DOHH2 (cell line): Measurements from ENCODE around the gene FOS.
"Not testable (repeated sequence)": the region's sequence is repeated elsewhere in the genome, so short reads cannot be mapped to it uniquely, and the experiment has no call there.

Experiments
- H3F3A ChIP-seq: fragments of 200-600 bp; sonication (generic), shearing (Covaris generic); 2 replicates; pipeline ENCODE4 v1.6.0; 2016; ENCODE audit warnings: antibody characterized with exemption, mild to moderate bottlenecking; ENCODE audit not compliant: control insufficient read depth, insufficient read depth
- H3K27ac ChIP-seq: fragments of 200-600 bp; sonication (generic); 2 replicates; pipeline ENCODE4 v1.5.1; 2014; ENCODE audit warnings: low read depth, mild to moderate bottlenecking, low read length, moderate library complexity
- H3K27me3 ChIP-seq: fragments of 200-600 bp; sonication (generic); 2 replicates; pipeline ENCODE4 v1.6.1; 2014; ENCODE audit warnings: mild to moderate bottlenecking, low read length, mixed read lengths; ENCODE audit not compliant: control insufficient read depth
- H3K36me3 ChIP-seq: fragments of 200-600 bp; sonication (generic); 2 replicates; pipeline ENCODE4 v1.6.1; 2014; ENCODE audit warnings: mild to moderate bottlenecking, low read length, moderate library complexity, mixed read lengths; ENCODE audit not compliant: control insufficient read depth
- H3K4me1 ChIP-seq: fragments of 200-600 bp; sonication (generic); 2 replicates; pipeline ENCODE4 v1.6.1; 2014; ENCODE audit warnings: mild to moderate bottlenecking, low read length, mixed read lengths; ENCODE audit not compliant: control insufficient read depth
- H3K4me2 ChIP-seq: fragments of 200-600 bp; sonication (generic); 2 replicates; pipeline ENCODE4 v1.6.0; 2014; ENCODE audit warnings: mild to moderate bottlenecking, low read length, moderate library complexity
- H3K4me3 ChIP-seq: fragments of 200-600 bp; sonication (generic); 2 replicates; pipeline ENCODE4 v1.5.1; 2014; ENCODE audit warnings: mild to moderate bottlenecking, low read length, mixed read lengths
- H3K79me2 ChIP-seq: fragments of 200-600 bp; sonication (generic); 2 replicates; pipeline ENCODE4 v1.6.1; 2014; ENCODE audit warnings: mild to moderate bottlenecking, low read length, mixed read lengths; ENCODE audit not compliant: control insufficient read depth
- H3K9me2 ChIP-seq: fragments of 200-600 bp; sonication (generic); replicated peaks from 2 replicates; pipeline ENCODE4 v1.6.1; 2014; ENCODE audit warnings: mild to moderate bottlenecking, low read length, mixed read lengths; ENCODE audit not compliant: control insufficient read depth
- H3K9me3 ChIP-seq: fragments of 200-600 bp; sonication (generic); 2 replicates; pipeline ENCODE4 v1.6.1; 2014; ENCODE audit warnings: antibody characterized with exemption, low read length, mixed read lengths; ENCODE audit not compliant: control insufficient read depth, insufficient read depth
- H4K20me1 ChIP-seq: fragments of 200-600 bp; sonication (generic); 2 replicates; pipeline ENCODE4 v1.6.0; 2014; ENCODE audit warnings: low read depth, mild to moderate bottlenecking, antibody characterized with exemption, low read length, moderate library complexity; ENCODE audit not compliant: control insufficient read depth, insufficient read depth
- EZH2phosphoT487 ChIP-seq: fragments of 200-600 bp; sonication (generic); IDR thresholded peaks from 2 replicates; pipeline ENCODE4 v1.6.1; 2017; ENCODE audit warnings: borderline replicate concordance, mild to moderate bottlenecking, antibody characterized with exemption, low read length, moderate library complexity, mixed read lengths
- TF ChIP-seq, protein P1 (sequence below): fragments of 200-600 bp; sonication (generic); IDR thresholded peaks from one replicate; pipeline ENCODE4 v1.5.1; 2014; ENCODE audit warnings: antibody characterized with exemption, mild to moderate bottlenecking, low read depth, low read length; ENCODE audit not compliant: poor library complexity, severe bottlenecking

The FOS gene

GRCh38 chr14:75281654-75282019 is 3.0 kb downstream of the FOS start:
- Histone ChIP-seq H3K4me3 (no peak overlapping the region), H3K4me1 (peaks cover 30% of the 10 kb centered on the region), H3K27me3 (peaks cover 58% of the 10 kb centered on the region), H3K4me2 (no peak overlapping the region), H3K9me3 (no peaks in the 10 kb centered on the region), H3K79me2 (no peaks in the 10 kb centered on the region), H3K27ac (no peak overlapping the region), H3K9me2 (no peaks in the 10 kb centered on the region), H3F3A (no peaks in the 10 kb centered on the region), H4K20me1 (peaks cover 9% of the 10 kb centered on the region), H3K36me3 (no peaks in the 10 kb centered on the region)
- TF ChIP-seq EZH2phosphoT487: no peak
- TF ChIP-seq, protein P1, sequence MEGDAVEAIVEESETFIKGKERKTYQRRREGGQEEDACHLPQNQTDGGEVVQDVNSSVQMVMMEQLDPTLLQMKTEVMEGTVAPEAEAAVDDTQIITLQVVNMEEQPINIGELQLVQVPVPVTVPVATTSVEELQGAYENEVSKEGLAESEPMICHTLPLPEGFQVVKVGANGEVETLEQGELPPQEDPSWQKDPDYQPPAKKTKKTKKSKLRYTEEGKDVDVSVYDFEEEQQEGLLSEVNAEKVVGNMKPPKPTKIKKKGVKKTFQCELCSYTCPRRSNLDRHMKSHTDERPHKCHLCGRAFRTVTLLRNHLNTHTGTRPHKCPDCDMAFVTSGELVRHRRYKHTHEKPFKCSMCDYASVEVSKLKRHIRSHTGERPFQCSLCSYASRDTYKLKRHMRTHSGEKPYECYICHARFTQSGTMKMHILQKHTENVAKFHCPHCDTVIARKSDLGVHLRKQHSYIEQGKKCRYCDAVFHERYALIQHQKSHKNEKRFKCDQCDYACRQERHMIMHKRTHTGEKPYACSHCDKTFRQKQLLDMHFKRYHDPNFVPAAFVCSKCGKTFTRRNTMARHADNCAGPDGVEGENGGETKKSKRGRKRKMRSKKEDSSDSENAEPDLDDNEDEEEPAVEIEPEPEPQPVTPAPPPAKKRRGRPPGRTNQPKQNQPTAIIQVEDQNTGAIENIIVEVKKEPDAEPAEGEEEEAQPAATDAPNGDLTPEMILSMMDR: no peak

DNA sequence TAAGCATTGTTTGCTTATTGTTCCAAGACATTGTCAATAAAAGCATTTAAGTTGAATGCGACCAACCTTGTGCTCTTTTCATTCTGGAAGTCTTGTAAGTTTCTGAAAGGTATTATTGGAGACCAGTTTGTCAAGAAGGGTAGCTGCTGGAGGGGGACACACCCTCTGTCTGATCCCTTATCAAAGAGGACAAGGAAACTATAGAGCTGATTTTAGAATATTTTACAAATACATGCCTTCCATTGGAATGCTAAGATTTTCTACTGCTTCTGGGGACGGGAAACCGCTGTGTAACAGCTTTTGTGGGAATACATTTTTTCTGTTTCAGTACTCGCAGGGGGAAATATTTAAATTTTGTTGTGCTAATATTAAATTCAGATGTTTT is 3.5 kb downstream of the FOS start:
- Histone ChIP-seq H3K27ac (no peak overlapping the region), H4K20me1 (peaks cover 9% of the 10 kb centered on the region), H3K4me3 (no peak overlapping the region)

DNA sequence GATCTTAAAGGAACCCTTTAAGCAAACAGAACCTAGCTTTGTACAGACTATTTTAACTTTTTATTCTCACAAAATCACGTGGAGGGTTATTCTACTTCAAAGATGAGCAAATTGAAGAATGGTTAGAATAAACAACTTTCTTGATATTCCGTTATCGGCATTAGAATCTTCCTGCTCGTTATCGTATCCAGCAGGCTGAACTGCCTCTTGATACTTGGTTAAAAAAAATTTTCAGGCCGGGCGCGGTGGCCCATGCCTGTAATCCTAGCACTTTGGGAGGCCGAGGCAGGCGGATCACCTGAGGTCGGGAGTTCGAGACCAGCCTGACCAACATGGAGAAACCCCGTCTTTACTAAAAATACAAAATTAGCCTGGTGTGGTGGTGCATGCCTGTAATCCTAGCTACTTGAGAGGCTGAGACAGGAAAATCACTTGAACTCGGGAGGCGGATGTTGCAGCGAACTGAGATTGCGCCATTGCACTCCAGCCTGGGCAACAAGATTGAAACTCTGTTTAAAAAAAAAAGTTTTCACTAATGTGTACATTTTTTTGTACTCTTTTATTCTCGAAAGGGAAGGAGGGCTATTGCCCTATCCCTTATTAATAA is 4.0 kb downstream of the FOS start:
- H3K27ac ChIP-seq, H3K4me2 ChIP-seq, H3K79me2 ChIP-seq, H3F3A ChIP-seq, H3K36me3 ChIP-seq, H3K4me3 ChIP-seq, H3K9me3 ChIP-seq, H3K9me2 ChIP-seq, H4K20me1 ChIP-seq: not testable (repeated sequence)
- H3K4me1 ChIP-seq: peaks cover 23% of the 10 kb centered on the region
- H3K27me3 ChIP-seq: peaks cover 50% of the 10 kb centered on the region

More for the DNA sequence above, 3.5 kb downstream of the FOS start:
- H3K9me2 ChIP-seq: no peaks in the 10 kb centered on the region
- TF ChIP-seq EZH2phosphoT487: no peak
- TF ChIP-seq, protein P1: no peak
- no peaks in the 10 kb centered on the region for H3F3A ChIP-seq
- no peak overlapping the region for H3K4me2 ChIP-seq
- peaks cover 25% of the 10 kb centered on the region for H3K4me1 ChIP-seq
- H3K79me2 ChIP-seq: no peaks in the 10 kb centered on the region
- H3K9me3 ChIP-seq: no peaks in the 10 kb centered on the region
- H3K36me3 ChIP-seq: no peaks in the 10 kb centered on the region
- peaks cover 52% of the 10 kb centered on the region for H3K27me3 ChIP-seq

GRCh38 chr14:75283162-75283832 is 4.7 kb downstream of the FOS start:
- Histone ChIP-seq H3F3A (no peaks in the 10 kb centered on the region), H3K4me1 (peaks cover 22% of the 10 kb centered on the region), H4K20me1 (peaks cover 9% of the 10 kb centered on the region), H3K27ac (no peak overlapping the region), H3K36me3 (no peaks in the 10 kb centered on the region), H3K4me2 (no peak overlapping the region), H3K79me2 (no peaks in the 10 kb centered on the region), H3K9me3 (no peaks in the 10 kb centered on the region), H3K9me2 (no peaks in the 10 kb centered on the region), H3K27me3 (peaks cover 52% of the 10 kb centered on the region), H3K4me3 (no peak overlapping the region)
- no peak for TF ChIP-seq EZH2phosphoT487
- TF ChIP-seq, protein P1: peak; percentile 47
